Caco-2 (cell line): ENCODE results near the gene ZDHHC14. TPM values are rescaled to one million over a fixed set of nuclear protein-coding genes. Genes with fewer than 3 reads are reported as not detected.

Experiments used
- BruUV-seq: library from RNA; stranded (reverse); fragments of 400-500 nt; replicated peaks from 2 replicates; lab custom pipeline; 2021; lab: Mats Ljungman, UMichigan
- CTCF ChIA-PET: fragments of 300-600 bp; sonication (Branson Sonifier 250); formaldehyde crosslinking; loops from one replicate; lab custom pipeline; 2022; ENCODE audit warnings: antibody characterized with exemption; lab: Charles Lee
- POLR2A ChIA-PET: fragments of 300-600 bp; sonication (Branson Sonifier 250); formaldehyde crosslinking; loops from one replicate; lab custom pipeline; 2022; ENCODE audit warnings: antibody characterized with exemption; lab: Charles Lee
- DNase-seq, 2 experiments: peaks; one replicate each; pipeline versions ENCODE4 v3.0.0 to v3.0.0-alpha.2; 2020 to 2022
- H3K27me3 ChIP-seq: replicated peaks from 2 replicates; pipeline ENCODE4 v1.6.0; 2011; ENCODE audit warnings: low read length; ENCODE audit not compliant: control insufficient read depth, insufficient read depth
- H3K36me3 ChIP-seq: 2 replicates; pipeline ENCODE4 v1.5.1; 2011; ENCODE audit warnings: low read length; ENCODE audit not compliant: control insufficient read depth, insufficient read depth
- H3K4me1 ChIP-seq: fragments of 250-450 bp; sonication (Bioruptor Pico); 2 replicates; pipeline ENCODE4 v1.5.1; 2020; ENCODE audit warnings: mild to moderate bottlenecking
- H3K4me3 ChIP-seq: 2 replicates; pipeline ENCODE4 v1.5.1; 2011; ENCODE audit warnings: low read depth, mild to moderate bottlenecking, control low read depth, low read length
- H3K9me3 ChIP-seq: fragments of 250-450 bp; sonication (Bioruptor Pico); 2 replicates; pipeline ENCODE4 v1.5.1; 2020; ENCODE audit warnings: mild to moderate bottlenecking, moderate library complexity
- H3K27ac Mint-ChIP-seq: one replicate; pipeline ENCODE4 v1.8.0; 2022; ENCODE audit warnings: mixed read lengths; ENCODE audit not compliant: unreplicated experiment
- H3K27me3 Mint-ChIP-seq: one replicate; pipeline ENCODE4 v1.8.0; 2022; ENCODE audit warnings: mixed read lengths; ENCODE audit not compliant: insufficient read depth, unreplicated experiment
- H3K36me3 Mint-ChIP-seq: one replicate; pipeline ENCODE4 v1.8.0; 2022; ENCODE audit warnings: mild to moderate bottlenecking, mixed read lengths; ENCODE audit not compliant: insufficient read depth, unreplicated experiment
- H3K4me1 Mint-ChIP-seq: one replicate; pipeline ENCODE4 v1.8.0; 2022; ENCODE audit warnings: low read depth, mixed read lengths; ENCODE audit not compliant: unreplicated experiment
- H3K4me3 Mint-ChIP-seq: one replicate; pipeline ENCODE4 v1.8.0; 2022; ENCODE audit warnings: mild to moderate bottlenecking, moderate library complexity, mixed read lengths; ENCODE audit not compliant: unreplicated experiment
- H3K9me3 Mint-ChIP-seq: one replicate; pipeline ENCODE4 v1.8.0; 2022; ENCODE audit warnings: mixed read lengths; ENCODE audit not compliant: unreplicated experiment
- intact Hi-C: fragments of 100-400 bp; cut with micrococcal nuclease; formaldehyde crosslinking; loops from one replicate; pipeline ENCODE4 v1.10.0; 2022; ENCODE audit not compliant: unreplicated experiment
- total RNA-seq: library from RNA; stranded (reverse); gene quantifications from 2 replicates; pipeline ENCODE4 v1.2.3, GENCODE V29; 2022
- TF ChIP-seq, protein P1 (sequence below), 2 experiments: fragments of 200-600 bp in 1 of 2; IDR thresholded peaks; 1 replicate in 1 of 2; 2 replicates in 1 of 2; pipeline versions ENCODE4 v1.5.1 to v1.8.0; 2011 to 2022; ENCODE audit warnings: antibody characterized with exemption in 1 of 2, control low read depth in 1 of 2, inconsistent platforms in 1 of 2, low read depth in 1 of 2, low read length in 1 of 2, mild to moderate bottlenecking in 1 of 2, moderate library complexity in 1 of 2; ENCODE audit not compliant: insufficient read depth in 1 of 2, severe bottlenecking in 1 of 2, unreplicated experiment in 1 of 2

The ZDHHC14 gene
- total RNA-seq, 1 experiment from 2014 or later: 22.1 TPM

DNA sequence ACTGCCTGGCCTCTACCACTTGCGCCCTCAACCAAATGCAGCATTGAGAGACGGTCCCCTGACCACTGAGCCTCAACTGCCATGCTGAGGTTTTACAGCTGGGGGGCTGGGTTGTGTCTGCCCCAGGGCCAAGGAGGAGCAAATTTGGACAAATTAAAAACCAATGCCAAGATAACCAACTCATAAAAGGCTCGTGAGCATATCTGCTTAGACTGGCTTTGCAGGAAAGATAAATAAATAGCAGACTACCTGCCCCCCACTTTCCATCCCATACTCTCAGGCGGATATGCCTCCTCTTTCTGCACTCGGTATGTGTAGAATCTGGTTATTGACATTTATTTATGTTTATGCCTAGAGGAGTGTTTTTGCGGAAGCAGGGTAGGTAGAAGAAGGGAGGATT lies 76.8 kb downstream of the ZDHHC14 start:
- H3K36me3 Mint-ChIP-seq: peaks cover 5% of the 10 kb centered on the region
- no TSS peak for BruUV-seq
- H3K27ac Mint-ChIP-seq: no peak overlapping the region
- CTCF ChIA-PET: no interaction called here
- DNase-seq: no peak
- H3K9me3 ChIP-seq: no peaks in the 10 kb centered on the region
- H3K4me1 ChIP-seq: peaks cover 6% of the 10 kb centered on the region; the same call in 1 of the 2 replicates
- intact Hi-C loops: loop anchor here (10.0 kb wide), 1 partner anchor 133 kb away; the partner anchor contains the start of gene TMEM242
- H3K9me3 Mint-ChIP-seq: no peaks in the 10 kb centered on the region
- no peaks in the 10 kb centered on the region for H3K27me3 ChIP-seq
- no peak overlapping the region for H3K4me3 ChIP-seq
- POLR2A ChIA-PET: no interaction called here
- no peaks in the 10 kb centered on the region for H3K36me3 ChIP-seq
- H3K27me3 Mint-ChIP-seq: no peaks in the 10 kb centered on the region
- TF ChIP-seq, protein P1, sequence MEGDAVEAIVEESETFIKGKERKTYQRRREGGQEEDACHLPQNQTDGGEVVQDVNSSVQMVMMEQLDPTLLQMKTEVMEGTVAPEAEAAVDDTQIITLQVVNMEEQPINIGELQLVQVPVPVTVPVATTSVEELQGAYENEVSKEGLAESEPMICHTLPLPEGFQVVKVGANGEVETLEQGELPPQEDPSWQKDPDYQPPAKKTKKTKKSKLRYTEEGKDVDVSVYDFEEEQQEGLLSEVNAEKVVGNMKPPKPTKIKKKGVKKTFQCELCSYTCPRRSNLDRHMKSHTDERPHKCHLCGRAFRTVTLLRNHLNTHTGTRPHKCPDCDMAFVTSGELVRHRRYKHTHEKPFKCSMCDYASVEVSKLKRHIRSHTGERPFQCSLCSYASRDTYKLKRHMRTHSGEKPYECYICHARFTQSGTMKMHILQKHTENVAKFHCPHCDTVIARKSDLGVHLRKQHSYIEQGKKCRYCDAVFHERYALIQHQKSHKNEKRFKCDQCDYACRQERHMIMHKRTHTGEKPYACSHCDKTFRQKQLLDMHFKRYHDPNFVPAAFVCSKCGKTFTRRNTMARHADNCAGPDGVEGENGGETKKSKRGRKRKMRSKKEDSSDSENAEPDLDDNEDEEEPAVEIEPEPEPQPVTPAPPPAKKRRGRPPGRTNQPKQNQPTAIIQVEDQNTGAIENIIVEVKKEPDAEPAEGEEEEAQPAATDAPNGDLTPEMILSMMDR (IDR thresholded peaks at IDR 0.05; ENCODE audit: insufficient read depth in 1 of 2, low read depth in 1 of 2, low read length in 1 of 2, severe bottlenecking in 1 of 2, unreplicated experiment in 1 of 2): no peak
- H3K4me3 Mint-ChIP-seq: no peak overlapping the region
- peaks cover 16% of the 10 kb centered on the region for H3K4me1 Mint-ChIP-seq

DNA sequence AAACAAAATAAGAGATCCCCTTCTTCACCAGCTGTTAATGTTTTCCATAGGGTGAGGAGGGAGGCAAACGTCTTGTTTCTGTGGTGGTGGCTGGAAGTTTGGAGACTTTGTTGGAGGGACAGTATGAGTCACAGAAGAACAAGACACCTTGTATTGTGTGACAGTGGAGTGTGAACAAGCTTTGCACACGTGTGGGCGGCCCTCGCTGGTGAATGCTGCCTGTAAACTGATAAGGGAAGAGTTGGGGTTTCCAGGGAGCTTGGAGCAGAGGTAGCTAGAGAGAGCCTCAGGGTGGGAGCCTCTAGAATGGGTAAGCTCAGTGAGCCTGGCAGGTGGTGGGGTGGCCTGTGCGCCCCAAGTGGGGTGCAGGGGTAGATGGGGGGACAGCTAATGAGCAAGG lies 78.3 kb downstream of the ZDHHC14 start:
- Mint-ChIP-seq H3K36me3 (peaks cover 5% of the 10 kb centered on the region), H3K27ac (no peak overlapping the region), H3K4me3 (no peak overlapping the region), H3K9me3 (no peaks in the 10 kb centered on the region), H3K27me3 (no peaks in the 10 kb centered on the region), H3K4me1 (peaks cover 16% of the 10 kb centered on the region)
- no peak for DNase-seq
- intact Hi-C loops: loop anchor here (10.0 kb wide), 1 partner anchor 135 kb away; the partner anchor contains the start of gene TMEM242
- CTCF ChIA-PET: interaction anchor here (0.5 kb wide), 1 partner anchor 1135 kb away, joined by 3 read pairs; no protein-coding TSS in a partner anchor
- H3K4me3 ChIP-seq: no peak overlapping the region
- no peaks in the 10 kb centered on the region for H3K27me3 ChIP-seq
- no TSS peak for BruUV-seq
- POLR2A ChIA-PET: no interaction called here
- no peaks in the 10 kb centered on the region for H3K9me3 ChIP-seq
- H3K36me3 ChIP-seq: no peaks in the 10 kb centered on the region
- H3K4me1 ChIP-seq: peaks cover 12% of the 10 kb centered on the region; the same call in 1 of the 2 replicates
- TF ChIP-seq, protein P1 (IDR thresholded peaks at IDR 0.05; ENCODE audit: insufficient read depth in 1 of 2, low read depth in 1 of 2, low read length in 1 of 2, severe bottlenecking in 1 of 2, unreplicated experiment in 1 of 2): no peak

DNA sequence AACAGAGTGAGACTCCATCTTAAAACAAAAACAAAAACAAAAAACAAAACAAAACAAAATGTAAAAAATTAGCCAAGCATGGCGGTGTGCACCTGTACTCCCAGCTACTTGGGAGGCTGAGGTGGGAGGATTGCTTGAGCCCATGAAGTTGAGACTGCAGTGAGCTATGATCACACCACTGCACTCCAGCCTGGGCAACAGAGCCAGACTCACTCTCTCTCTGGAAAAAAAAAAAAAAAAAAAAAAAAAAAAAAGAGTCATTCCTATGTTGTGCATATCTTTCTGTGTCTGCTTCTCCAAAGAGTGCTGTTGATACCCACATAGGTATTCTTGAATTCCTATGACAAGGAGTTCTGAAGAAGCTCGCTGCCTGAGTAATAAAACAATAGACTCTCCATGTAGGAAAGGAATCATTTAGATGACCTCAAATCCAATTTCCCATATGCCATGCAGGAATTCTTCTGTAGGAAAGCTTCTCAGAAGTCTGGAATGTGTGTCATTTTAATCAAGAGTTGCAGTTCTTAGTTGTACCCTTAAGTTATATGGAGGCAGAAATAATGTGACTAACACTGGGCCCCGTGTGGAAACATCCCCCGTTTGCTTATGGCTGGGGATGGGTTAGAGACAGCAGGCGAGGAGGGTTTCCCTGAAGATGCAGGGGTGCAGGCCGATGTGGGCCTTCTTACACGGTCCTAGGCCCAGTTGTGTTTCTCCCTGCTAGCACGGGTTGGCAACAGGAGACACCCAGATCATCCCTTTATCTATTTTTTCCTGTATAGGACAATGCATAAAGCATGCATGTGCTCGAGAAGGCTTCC lies 79.4 kb downstream of the ZDHHC14 start:
- peaks cover 4% of the 10 kb centered on the region for H3K36me3 Mint-ChIP-seq
- CTCF ChIA-PET: no interaction called here
- H3K4me3 Mint-ChIP-seq: no peak overlapping the region
- no peaks in the 10 kb centered on the region for H3K36me3 ChIP-seq
- POLR2A ChIA-PET: no interaction called here
- intact Hi-C loops: no loop called here
- H3K4me1 ChIP-seq: peaks cover 12% of the 10 kb centered on the region; the same call in 1 of the 2 replicates
- no TSS peak for BruUV-seq
- TF ChIP-seq, protein P1 (IDR thresholded peaks at IDR 0.05; ENCODE audit: insufficient read depth in 1 of 2, low read depth in 1 of 2, low read length in 1 of 2, severe bottlenecking in 1 of 2, unreplicated experiment in 1 of 2): no peak
- no peaks in the 10 kb centered on the region for H3K9me3 Mint-ChIP-seq
- H3K27ac Mint-ChIP-seq: no peak overlapping the region
- H3K27me3 Mint-ChIP-seq: no peaks in the 10 kb centered on the region
- DNase-seq: no peak
- H3K4me1 Mint-ChIP-seq: peaks cover 14% of the 10 kb centered on the region
- no peak overlapping the region for H3K4me3 ChIP-seq
- H3K27me3 ChIP-seq: no peaks in the 10 kb centered on the region
- no peaks in the 10 kb centered on the region for H3K9me3 ChIP-seq
